Liver (tissue), 9 donors: ENCODE data around the gene PCED1B. TPM values are rescaled to one million over a fixed set of nuclear protein-coding genes. Genes with fewer than 3 reads are reported as not detected.

ENCODE experiments used
- DNase-seq: peaks from one replicate; pipeline ENCODE4 v3.0.0-alpha.2; 2017; ENCODE audit warnings: low spot score
- H3K27ac ChIP-seq, 2 donors: one replicate each; pipeline ENCODE4 v1.7.0; 2013; ENCODE audit warnings: inconsistent platforms in 2 of 2, low read length in 2 of 2, control low read depth in 1 of 2, low read depth in 1 of 2, mild to moderate bottlenecking in 1 of 2
- H3K27me3 ChIP-seq, 4 donors: one replicate each; pipeline versions ENCODE4 v1.6.1 to v1.7.0; 2013; ENCODE audit warnings: low read length in 3 of 4, inconsistent platforms in 1 of 4, mild to moderate bottlenecking in 1 of 4, moderate library complexity in 1 of 4; ENCODE audit not compliant: control insufficient read depth in 4 of 4, insufficient read depth in 4 of 4
- H3K36me3 ChIP-seq, 4 donors: one replicate each; pipeline versions ENCODE4 v1.6.1 to v1.7.0; 2013; ENCODE audit warnings: low read length in 3 of 4, mild to moderate bottlenecking in 3 of 4, low read depth in 1 of 4, moderate library complexity in 1 of 4; ENCODE audit not compliant: control insufficient read depth in 4 of 4, insufficient read depth in 3 of 4
- H3K4me1 ChIP-seq, 4 donors: one replicate each; pipeline versions ENCODE4 v1.6.1 to v1.7.0; 2013; ENCODE audit warnings: low read length in 3 of 4, mild to moderate bottlenecking in 3 of 4, moderate library complexity in 1 of 4; ENCODE audit not compliant: control insufficient read depth in 4 of 4, insufficient read depth in 4 of 4
- H3K4me3 ChIP-seq, 3 donors: one replicate each; pipeline versions ENCODE4 v1.6.1 to v1.7.0; 2013; ENCODE audit warnings: low read length in 3 of 3, control low read depth in 1 of 3, low read depth in 1 of 3, mild to moderate bottlenecking in 1 of 3
- H3K9ac ChIP-seq, 2 donors: one replicate each; pipeline ENCODE4 v1.7.0; 2013; ENCODE audit warnings: low read length in 2 of 2, mild to moderate bottlenecking in 2 of 2, moderate library complexity in 2 of 2, control low read depth in 1 of 2, low read depth in 1 of 2
- H3K9me3 ChIP-seq, 4 donors: one replicate each; pipeline versions ENCODE4 v1.6.1 to v1.7.0; 2013; ENCODE audit warnings: low read length in 3 of 4; ENCODE audit not compliant: control insufficient read depth in 4 of 4
- ATF3 ChIP-seq: IDR thresholded peaks from 2 replicates; pipeline ENCODE4 v1.6.1; 2016; ENCODE audit warnings: antibody characterized with exemption
- CTCF ChIP-seq: fragments of 150-350 bp; IDR thresholded peaks from 2 replicates; pipeline ENCODE4 v1.5.1; 2017; ENCODE audit warnings: improper control_type of control experiment, low read depth, low read length; ENCODE audit not compliant: missing input control
- EGR1 ChIP-seq, 2 donors: IDR thresholded peaks; 2 replicates each; pipeline ENCODE4 v1.6.1; 2016 to 2018; ENCODE audit warnings: antibody characterized with exemption in 2 of 2, low read depth in 2 of 2
- FOXA1 ChIP-seq: IDR thresholded peaks from 2 replicates; pipeline ENCODE4 v1.6.1; 2016; ENCODE audit warnings: antibody characterized with exemption
- FOXA2 ChIP-seq: IDR thresholded peaks from 2 replicates; pipeline ENCODE4 v1.6.1; 2016; ENCODE audit warnings: antibody characterized with exemption
- GABPA ChIP-seq, 2 donors: IDR thresholded peaks in 1 of 2; conservative IDR thresholded peaks in 1 of 2; 2 replicates each; pipeline ENCODE4 v1.6.1; 2016; ENCODE audit warnings: antibody characterized with exemption in 2 of 2, mild to moderate bottlenecking in 1 of 2, moderate library complexity in 1 of 2
- HNF4A ChIP-seq, 2 donors: conservative IDR thresholded peaks; 2 replicates each; pipeline ENCODE4 v1.6.1; 2016; ENCODE audit warnings: antibody characterized with exemption in 2 of 2, mild to moderate bottlenecking in 2 of 2
- HNF4G ChIP-seq: IDR thresholded peaks from 2 replicates; pipeline ENCODE4 v1.6.1; 2016; ENCODE audit warnings: antibody characterized with exemption
- JUND ChIP-seq, 2 donors: IDR thresholded peaks; 2 replicates each; pipeline ENCODE4 v1.6.1; 2016; ENCODE audit warnings: antibody characterized with exemption in 2 of 2
- MAX ChIP-seq: IDR thresholded peaks from 2 replicates; pipeline ENCODE4 v1.6.1; 2016; ENCODE audit warnings: antibody characterized with exemption
- NR2F2 ChIP-seq: IDR thresholded peaks from 2 replicates; pipeline ENCODE4 v1.6.1; 2016; ENCODE audit warnings: antibody characterized with exemption
- RAD21 ChIP-seq, 2 donors: IDR thresholded peaks; 2 replicates each; pipeline ENCODE4 v1.6.1; 2016; ENCODE audit warnings: antibody characterized with exemption in 2 of 2, mild to moderate bottlenecking in 2 of 2
- REST ChIP-seq: IDR thresholded peaks from 2 replicates; pipeline ENCODE4 v1.6.1; 2016; ENCODE audit warnings: antibody characterized with exemption, mild to moderate bottlenecking
- RXRA ChIP-seq, 2 donors: IDR thresholded peaks; 2 replicates each; pipeline ENCODE4 v1.6.1; 2017 to 2018; ENCODE audit warnings: antibody characterized with exemption in 2 of 2, mild to moderate bottlenecking in 1 of 2
- SP1 ChIP-seq: IDR thresholded peaks from 2 replicates; pipeline ENCODE4 v1.6.1; 2018; ENCODE audit warnings: antibody characterized with exemption, mild to moderate bottlenecking
- TAF1 ChIP-seq: conservative IDR thresholded peaks from 2 replicates; pipeline ENCODE4 v1.6.1; 2016; ENCODE audit warnings: antibody characterized with exemption, mild to moderate bottlenecking
- YY1 ChIP-seq: IDR thresholded peaks from 2 replicates; pipeline ENCODE4 v1.6.1; 2016; ENCODE audit warnings: antibody characterized with exemption, mild to moderate bottlenecking
- ZBTB33 ChIP-seq: IDR thresholded peaks from 2 replicates; pipeline ENCODE4 v1.6.1; 2016; ENCODE audit warnings: antibody characterized with exemption
- WGBS: extraction: QIAGEN DNeasy Blood & Tissue Kit; methylation state at CpG from one replicate; pipeline ENCODE4 v1.1.7; 2013; 5-methylcytosine and 5-hydroxymethylcytosine counted together
- polyA plus RNA-seq, 2 donors: library from polyadenylated mRNA; stranded (reverse) in 1 of 2; unstranded in 1 of 2; fragments of 200-250 nt in 1 of 2; fragments of >200 nt in 1 of 2; fragmentation: Nextera tagmentation in 1 of 2; extraction: Ambion mirVana in 1 of 2; gene quantifications; one replicate each; pipeline versions ENCODE4 v1.2.1 to v1.2.3, GENCODE V29; 2013 to 2015
- total RNA-seq, 2 donors: library from RNA; depleted of rRNA; stranded (reverse); fragments of >200 nt; gene quantifications; one replicate each; pipeline ENCODE4 v1.2.3, GENCODE V29; 2014
- donor health status: healthy.
- donor health status: healthy.
- donor health status: healthy.
- donor health status: healthy.
- donor health status: healthy.

Gene PCED1B
- total and polyA plus RNA-seq, 4 donors: 0.51 to 1.8 (median 1.1) TPM

GRCh38 chr12:47212701-47213039 lies 133.2 kb downstream of the PCED1B start:
- H3K27ac ChIP-seq: no peak overlapping the region
- DNase-seq: no peak
- H3K4me1 ChIP-seq: peaks cover 0 to 6% (median 0%) of the 10 kb centered on the region in 4 donors
- TF ChIP-seq FOXA1 (no peak), REST (no peak), HNF4A (conservative IDR thresholded peaks at IDR 0.05) (no peak), YY1 (no peak), FOXA2 (no peak), HNF4G (no peak), CTCF (no peak), RAD21 (IDR thresholded peaks at IDR 0.05) (no peak), MAX (no peak), NR2F2 (no peak), ZBTB33 (no peak), SP1 (no peak), JUND (IDR thresholded peaks at IDR 0.05) (no peak), ATF3 (no peak), RXRA (IDR thresholded peaks at IDR 0.05) (no peak), EGR1 (IDR thresholded peaks at IDR 0.05; ENCODE audit: low read depth in 2 of 2) (no peak)
- no peak overlapping the region for H3K4me3 ChIP-seq
- no peaks in the 10 kb centered on the region for H3K27me3 ChIP-seq
- H3K9me3 ChIP-seq: no peaks in the 10 kb centered on the region
- no peaks in the 10 kb centered on the region for H3K36me3 ChIP-seq
- H3K9ac ChIP-seq: no peak overlapping the region

GRCh38 chr12:47213396-47213795 lies 134.0 kb downstream of the PCED1B start:
- no peak overlapping the region for H3K9ac ChIP-seq
- no peaks in the 10 kb centered on the region for H3K36me3 ChIP-seq
- no peak for DNase-seq
- H3K4me3 ChIP-seq: no peak overlapping the region
- H3K4me1 ChIP-seq: peaks cover 0 to 6% (median 0%) of the 10 kb centered on the region in 4 donors
- no peak for TF ChIP-seq GABPA (IDR thresholded peaks at IDR 0.05 in 1 of 2, conservative IDR thresholded peaks at IDR 0.05 in 1 of 2)
- TF ChIP-seq HNF4A (conservative IDR thresholded peaks at IDR 0.05): no peak
- no peak for TF ChIP-seq NR2F2
- TF ChIP-seq TAF1: no peak
- no peak for TF ChIP-seq ZBTB33
- no peak for TF ChIP-seq RXRA (IDR thresholded peaks at IDR 0.05)
- no peak for TF ChIP-seq REST
- TF ChIP-seq FOXA2: no peak
- no peak for TF ChIP-seq YY1
- TF ChIP-seq ATF3: no peak
- H3K27me3 ChIP-seq: no peaks in the 10 kb centered on the region
- no peaks in the 10 kb centered on the region for H3K9me3 ChIP-seq
- H3K27ac ChIP-seq: no peak overlapping the region
- WGBS: 93% methylated on average over 3 of the region's 3 CpGs
